Thyroid gland (tissue), 4 donors: Measurements from ENCODE around the gene OTOP3. TPM values are rescaled to one million over a fixed set of nuclear protein-coding genes. Genes with fewer than 3 reads are reported as not detected.

Experiments used
- DNase-seq, 2 donors: peaks; one replicate each; pipeline ENCODE4 v3.0.0-alpha.2; 2019
- H3K27ac ChIP-seq, 3 donors: fragments of 200-600 bp; sonication (generic); 1 replicate in 2 of 3; 2 replicates in 1 of 3; pipeline ENCODE4 v1.5.1; 2016 to 2019; ENCODE audit warnings: mild to moderate bottlenecking in 1 of 3, moderate library complexity in 1 of 3
- H3K27me3 ChIP-seq: fragments of 200-600 bp; sonication (generic); one replicate; pipeline ENCODE4 v1.5.1; 2019
- H3K36me3 ChIP-seq, 2 donors: fragments of 200-600 bp; sonication (generic); one replicate each; pipeline ENCODE4 v1.5.1; 2016 to 2019
- H3K4me1 ChIP-seq, 2 donors: fragments of 200-600 bp; sonication (generic); one replicate each; pipeline ENCODE4 v1.5.1; 2017 to 2019
- H3K4me3 ChIP-seq, 3 donors: fragments of 200-600 bp; sonication (generic); replicated peaks in 1 of 3; 1 replicate in 2 of 3; 2 replicates in 1 of 3; pipeline ENCODE4 v1.5.1; 2016; ENCODE audit warnings: mild to moderate bottlenecking in 1 of 3
- H3K9me3 ChIP-seq: fragments of 200-600 bp; sonication (generic); one replicate; pipeline ENCODE4 v1.5.1; 2017
- POLR2A ChIP-seq, 2 donors: fragments of 450-650 bp; IDR thresholded peaks; one replicate each; pipeline ENCODE4 v1.6.1; 2017; ENCODE audit warnings: antibody characterized with exemption in 2 of 2, mild to moderate bottlenecking in 2 of 2, moderate library complexity in 1 of 2
- WGBS, 2 donors: methylation state at CpG; one replicate each; pipeline ENCODE4 v1.1.5; 2017; 5-methylcytosine and 5-hydroxymethylcytosine counted together
- intact Hi-C: fragments of 100-400 bp; cut with DNase I; formaldehyde crosslinking; loops from one replicate; pipeline ENCODE4 v1.15.1; 2023
- total RNA-seq, 4 donors: library from RNA; depleted of rRNA; stranded (reverse); fragments of >200 nt; gene quantifications; one replicate each; pipeline ENCODE4 v1.2.3, GENCODE V29; 2016
- TF ChIP-seq, protein P1 (sequence below), 6 experiments: fragments of 200-600 bp in 3 of 6; fragments of 450-650 bp in 3 of 6; sonication (generic) in 3 of 6; IDR thresholded peaks; one replicate each; pipeline ENCODE4 v1.5.1; 2016 to 2019; ENCODE audit warnings: antibody characterized with exemption in 6 of 6, mild to moderate bottlenecking in 2 of 6, inconsistent platforms in 1 of 6, moderate library complexity in 1 of 6

The OTOP3 gene, protein sequence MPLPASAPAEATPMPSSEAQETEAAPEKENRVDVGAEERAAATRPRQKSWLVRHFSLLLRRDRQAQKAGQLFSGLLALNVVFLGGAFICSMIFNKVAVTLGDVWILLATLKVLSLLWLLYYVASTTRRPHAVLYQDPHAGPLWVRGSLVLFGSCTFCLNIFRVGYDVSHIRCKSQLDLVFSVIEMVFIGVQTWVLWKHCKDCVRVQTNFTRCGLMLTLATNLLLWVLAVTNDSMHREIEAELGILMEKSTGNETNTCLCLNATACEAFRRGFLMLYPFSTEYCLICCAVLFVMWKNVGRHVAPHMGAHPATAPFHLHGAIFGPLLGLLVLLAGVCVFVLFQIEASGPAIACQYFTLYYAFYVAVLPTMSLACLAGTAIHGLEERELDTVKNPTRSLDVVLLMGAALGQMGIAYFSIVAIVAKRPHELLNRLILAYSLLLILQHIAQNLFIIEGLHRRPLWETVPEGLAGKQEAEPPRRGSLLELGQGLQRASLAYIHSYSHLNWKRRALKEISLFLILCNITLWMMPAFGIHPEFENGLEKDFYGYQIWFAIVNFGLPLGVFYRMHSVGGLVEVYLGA
- total RNA-seq, result not detected

DNA sequence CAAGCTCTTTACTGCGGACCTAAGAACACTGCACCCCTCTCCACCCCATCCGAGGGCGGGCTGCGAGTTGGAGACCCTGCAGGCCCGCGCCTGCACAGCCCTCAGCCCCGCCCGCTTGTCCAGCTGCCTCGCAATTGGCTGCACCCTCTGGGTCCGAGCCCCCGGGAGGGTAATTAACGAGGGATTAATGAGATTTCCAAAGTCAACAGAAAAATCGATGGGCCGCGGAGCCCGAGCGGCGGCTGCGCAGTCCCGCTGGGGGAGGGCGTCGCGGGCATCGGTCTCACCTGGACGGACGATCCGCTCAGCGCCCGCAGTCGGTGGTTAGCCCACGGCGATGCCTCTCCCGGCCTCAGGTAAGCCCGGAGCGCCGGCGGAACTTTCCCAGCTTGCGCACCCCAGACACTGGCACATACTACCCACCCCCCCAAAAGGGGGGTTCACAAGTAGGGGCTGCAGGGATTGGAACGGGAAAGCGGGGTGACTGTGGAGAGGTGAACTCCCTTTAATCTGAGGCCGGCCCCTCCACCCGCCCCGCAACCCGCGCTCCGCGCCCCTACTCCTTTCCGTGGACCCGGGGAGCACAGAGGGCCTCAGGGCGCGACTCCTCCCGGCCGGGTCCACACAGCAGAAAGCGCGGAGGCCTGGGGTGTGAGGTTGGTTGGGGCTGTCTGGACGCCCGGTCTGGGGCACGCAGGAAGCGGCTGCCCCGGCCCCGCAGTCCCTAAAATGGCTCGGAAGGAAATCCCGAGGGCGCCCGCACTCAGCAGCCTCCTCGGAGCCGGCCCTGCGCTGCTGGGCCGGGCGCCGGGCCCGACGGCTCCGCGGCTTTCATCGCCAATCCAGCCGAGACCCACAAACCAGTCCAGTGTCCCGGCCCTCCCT, at the start of gene OTOP3:
Gene OTOP3 (plus strand): TSS at position 314 of the 885 bp plus-strand sequence. CDS start 24 bp downstream, at position 338.
- Histone ChIP-seq H3K36me3 (no peaks in the 10 kb centered on the region), H3K9me3 (no peaks in the 10 kb centered on the region), H3K27ac (no peak within 1 kb of the TSS), H3K4me1 (peaks cover 8 to 10% of the 10 kb centered on the region in 2 donors), H3K27me3 (peaks cover 14% of the 10 kb centered on the region), H3K4me3 (no peak within 1 kb of the TSS)
- DNase-seq, result no peak
- intact Hi-C loops, result no loop called here
- 3 to 11% methylated on average over 10 to 15 of the region's 78 CpGs for WGBS, 2 donors
- no peak for TF ChIP-seq POLR2A (IDR thresholded peaks at IDR 0.05)
- TF ChIP-seq, protein P1, sequence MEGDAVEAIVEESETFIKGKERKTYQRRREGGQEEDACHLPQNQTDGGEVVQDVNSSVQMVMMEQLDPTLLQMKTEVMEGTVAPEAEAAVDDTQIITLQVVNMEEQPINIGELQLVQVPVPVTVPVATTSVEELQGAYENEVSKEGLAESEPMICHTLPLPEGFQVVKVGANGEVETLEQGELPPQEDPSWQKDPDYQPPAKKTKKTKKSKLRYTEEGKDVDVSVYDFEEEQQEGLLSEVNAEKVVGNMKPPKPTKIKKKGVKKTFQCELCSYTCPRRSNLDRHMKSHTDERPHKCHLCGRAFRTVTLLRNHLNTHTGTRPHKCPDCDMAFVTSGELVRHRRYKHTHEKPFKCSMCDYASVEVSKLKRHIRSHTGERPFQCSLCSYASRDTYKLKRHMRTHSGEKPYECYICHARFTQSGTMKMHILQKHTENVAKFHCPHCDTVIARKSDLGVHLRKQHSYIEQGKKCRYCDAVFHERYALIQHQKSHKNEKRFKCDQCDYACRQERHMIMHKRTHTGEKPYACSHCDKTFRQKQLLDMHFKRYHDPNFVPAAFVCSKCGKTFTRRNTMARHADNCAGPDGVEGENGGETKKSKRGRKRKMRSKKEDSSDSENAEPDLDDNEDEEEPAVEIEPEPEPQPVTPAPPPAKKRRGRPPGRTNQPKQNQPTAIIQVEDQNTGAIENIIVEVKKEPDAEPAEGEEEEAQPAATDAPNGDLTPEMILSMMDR (IDR thresholded peaks at IDR 0.05), result no peak

DNA sequence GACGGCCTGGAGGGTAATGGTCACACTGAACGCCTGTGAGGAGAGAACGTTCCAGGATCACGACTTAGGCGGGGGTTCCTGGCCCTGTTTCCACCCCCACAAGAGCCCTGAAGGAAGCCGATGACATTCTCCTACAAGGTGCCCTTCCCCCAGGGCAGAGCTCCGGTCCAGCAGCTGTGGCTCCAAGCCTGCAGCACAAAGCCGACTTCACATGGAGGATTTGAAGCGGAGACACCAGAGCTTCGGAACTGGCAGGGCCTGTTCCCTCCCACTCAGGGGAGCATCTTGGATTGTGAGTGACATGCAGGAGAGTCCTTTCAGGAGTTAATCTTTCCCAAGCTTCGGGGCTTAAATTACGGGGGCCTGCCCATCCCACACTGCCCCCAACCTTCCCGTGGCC, 47.2 kb upstream of the OTOP3 start:
- Histone ChIP-seq H3K9me3 (no peaks in the 10 kb centered on the region), H3K4me1 (peaks cover 4 to 7% of the 10 kb centered on the region in 2 donors), H3K27ac (no peak overlapping the region), H3K27me3 (peaks cover 5% of the 10 kb centered on the region), H3K4me3 (no peak overlapping the region), H3K36me3 (no peaks in the 10 kb centered on the region)
- DNase-seq, result no peak
- intact Hi-C loops, result no loop called here
- TF ChIP-seq POLR2A (IDR thresholded peaks at IDR 0.05), result no peak
- TF ChIP-seq, protein P1 (IDR thresholded peaks at IDR 0.05), result no peak
- WGBS, 2 donors, result 40 to 41% methylated on average over 12 to 13 of the region's 13 CpGs

DNA sequence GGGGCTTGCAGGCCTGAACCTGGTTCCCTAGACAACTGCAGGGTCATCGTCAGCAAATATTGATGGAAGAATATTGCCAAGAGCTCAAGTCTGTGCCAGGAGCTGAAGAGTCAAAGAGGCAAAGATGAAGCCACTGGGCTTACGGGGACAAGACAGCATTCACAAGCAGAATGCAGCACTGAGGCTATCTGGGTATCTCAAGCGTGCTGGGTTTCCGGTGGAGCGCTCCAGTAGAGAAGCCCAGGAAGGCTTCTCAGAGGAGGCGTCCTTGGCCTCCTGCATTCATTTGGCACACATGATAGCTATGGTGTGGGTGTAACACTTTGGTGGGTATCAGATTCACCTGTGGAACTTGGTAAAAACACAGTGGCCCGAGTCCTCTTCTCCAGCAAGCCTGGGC, 45.1 kb upstream of the OTOP3 start:
- TF ChIP-seq, protein P1 (IDR thresholded peaks at IDR 0.05), result no peak
- TF ChIP-seq POLR2A (IDR thresholded peaks at IDR 0.05), result no peak

DNA sequence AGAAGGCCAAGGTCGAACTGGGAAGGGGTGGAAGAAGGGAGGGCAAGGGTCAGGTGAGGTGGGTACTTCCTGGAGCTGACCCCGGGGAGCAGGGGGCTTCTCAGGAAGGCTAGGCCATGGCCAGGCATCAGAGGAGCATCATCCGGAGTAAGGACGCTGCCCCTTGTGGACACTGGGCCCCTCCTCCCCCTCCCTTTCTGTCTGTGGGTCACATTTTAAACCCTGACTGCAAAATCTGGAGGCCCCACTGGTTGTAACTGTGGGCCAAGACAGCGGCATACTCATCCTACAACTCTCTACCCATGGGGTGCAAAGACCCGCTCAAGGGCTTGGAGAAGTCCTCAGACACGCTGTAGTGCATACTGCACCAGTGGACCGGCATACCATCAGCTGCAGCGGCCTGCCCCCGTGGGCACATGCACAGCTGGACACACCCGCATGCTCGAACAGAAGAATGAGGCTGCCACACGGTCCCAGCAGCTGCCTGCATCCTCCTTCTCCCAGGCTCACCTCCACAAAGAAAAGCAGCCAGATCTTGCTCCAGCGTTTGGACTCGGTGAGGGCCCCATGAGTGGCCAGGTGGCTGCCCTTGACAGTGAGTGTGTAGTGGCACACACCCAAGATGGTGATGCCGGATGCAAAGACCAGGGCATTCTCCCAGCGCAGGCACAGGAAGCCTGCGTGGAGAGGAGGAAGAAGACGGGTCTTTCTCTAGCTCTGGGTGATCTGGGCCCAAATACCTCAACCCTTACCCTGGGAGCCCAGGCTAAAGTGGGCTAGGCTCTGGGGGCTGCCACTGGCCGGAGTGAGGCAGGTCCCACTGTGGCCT, 43.5 kb upstream of the OTOP3 start:
- H3K27ac ChIP-seq, result no peak overlapping the region
- no peak for TF ChIP-seq POLR2A (IDR thresholded peaks at IDR 0.05)
- TF ChIP-seq, protein P1 (IDR thresholded peaks at IDR 0.05), result no peak
- intact Hi-C loops, result no loop called here
- peaks cover 17% of the 10 kb centered on the region for H3K27me3 ChIP-seq
- H3K4me1 ChIP-seq, result peaks cover 5 to 10% of the 10 kb centered on the region in 2 donors
- H3K36me3 ChIP-seq, result no peaks in the 10 kb centered on the region
- WGBS, 2 donors, result 37 to 38% methylated on average over 11 to 15 of the region's 20 CpGs
- no peak overlapping the region for H3K4me3 ChIP-seq
- H3K9me3 ChIP-seq, result no peaks in the 10 kb centered on the region
- peak; percentile 48 to 55 for DNase-seq

More for the DNA sequence above, 45.1 kb upstream of the OTOP3 start:
- Histone ChIP-seq H3K4me1 (peaks cover 5 to 10% of the 10 kb centered on the region in 2 donors), H3K36me3 (no peaks in the 10 kb centered on the region), H3K27ac (no peak overlapping the region), H3K27me3 (peaks cover 17% of the 10 kb centered on the region), H3K4me3 (no peak overlapping the region), H3K9me3 (no peaks in the 10 kb centered on the region)
- WGBS, 2 donors, result 92 to 94% methylated on average over 7 of the region's 7 CpGs
- DNase-seq, result no peak
- intact Hi-C loops, result no loop called here
